GM18499 (cell line): Measurements from ENCODE around the gene NMRK1.

Experiments used
- ATAC-seq: cut with Tn5 transposase; IDR thresholded peaks from one replicate; pipeline ENCODE4 v1.9.1; 2021; ENCODE audit warnings: moderate number of reproducible peaks; ENCODE audit not compliant: insufficient read depth, unreplicated experiment

The NMRK1 gene

DNA sequence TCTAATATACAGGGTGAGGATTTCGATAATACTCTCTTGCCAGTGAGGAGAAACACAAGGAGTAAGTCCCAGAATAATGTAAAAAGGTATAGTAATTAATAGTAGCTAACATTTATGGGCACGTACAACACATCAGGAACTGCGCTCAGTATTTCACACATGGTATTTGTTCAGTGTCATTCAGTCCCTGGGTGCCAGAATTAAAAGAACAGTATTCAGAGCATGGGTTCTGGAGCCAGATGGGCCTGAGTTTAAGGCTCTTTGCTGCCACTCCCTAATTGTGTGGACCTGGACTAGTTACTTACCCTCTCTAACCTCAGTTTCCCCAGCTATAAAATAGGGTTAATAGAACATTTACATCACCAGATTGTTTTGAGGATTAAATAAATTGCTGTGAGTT, 16.7 kb upstream of the NMRK1 start:
- no peak for ATAC-seq

DNA sequence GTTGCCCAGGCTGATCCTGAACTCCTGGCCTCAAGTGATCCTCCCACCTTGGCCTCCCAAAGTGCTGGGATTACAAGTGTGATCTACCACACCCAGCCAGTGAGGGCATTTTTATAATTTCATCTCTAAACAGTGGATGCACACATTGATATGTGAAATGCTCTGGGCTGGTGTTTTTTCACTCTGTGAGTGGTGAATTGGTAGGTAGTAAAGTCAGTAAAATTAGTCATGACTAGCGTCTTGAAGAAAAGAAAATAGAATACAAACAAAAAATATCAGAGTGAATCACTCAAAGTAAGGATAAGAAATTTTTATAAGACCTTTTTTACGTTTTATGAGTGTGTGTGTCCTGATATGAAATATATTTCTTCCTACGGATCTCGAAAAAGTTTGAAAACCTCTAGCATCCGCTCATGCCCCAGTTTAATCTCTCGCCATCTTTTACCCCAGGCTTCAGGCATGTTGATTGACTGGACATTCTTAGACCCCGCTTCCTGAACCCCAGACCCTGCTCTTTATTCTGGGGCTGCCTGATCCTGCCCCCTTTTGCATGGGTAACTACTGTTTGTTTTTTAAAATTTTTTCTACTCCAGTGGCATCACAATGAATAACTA, 14.3 kb upstream of the NMRK1 start:
- ATAC-seq, result no peak

DNA sequence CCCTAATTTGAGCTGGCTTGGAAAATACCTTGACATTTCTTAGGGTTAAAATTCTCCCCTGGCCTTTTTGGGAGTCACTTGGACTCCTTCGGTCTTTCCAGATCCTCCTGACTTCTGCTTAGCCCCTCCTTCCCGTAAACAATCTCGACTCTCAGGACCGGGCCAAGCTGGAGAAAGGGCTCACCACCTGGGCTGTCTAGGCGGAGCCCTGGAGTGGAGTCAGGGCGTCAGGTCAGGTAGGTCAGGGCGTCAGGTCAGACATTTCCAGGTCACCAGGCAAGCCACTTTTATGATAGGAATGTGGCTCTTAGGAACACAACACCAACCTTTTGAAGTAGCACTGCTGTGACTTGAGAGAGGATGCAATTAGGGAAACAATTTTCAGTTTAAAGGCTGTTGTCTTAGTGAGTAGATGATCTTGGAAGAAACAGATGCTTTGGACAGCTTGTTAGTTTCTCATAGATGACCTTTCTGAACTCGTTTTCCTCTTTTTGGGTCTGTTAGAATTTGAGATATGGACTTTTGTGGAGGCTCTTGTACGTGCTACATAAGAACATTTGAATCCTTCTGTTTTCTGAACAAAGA, 13.1 kb upstream of the NMRK1 start:
- no peak for ATAC-seq

DNA sequence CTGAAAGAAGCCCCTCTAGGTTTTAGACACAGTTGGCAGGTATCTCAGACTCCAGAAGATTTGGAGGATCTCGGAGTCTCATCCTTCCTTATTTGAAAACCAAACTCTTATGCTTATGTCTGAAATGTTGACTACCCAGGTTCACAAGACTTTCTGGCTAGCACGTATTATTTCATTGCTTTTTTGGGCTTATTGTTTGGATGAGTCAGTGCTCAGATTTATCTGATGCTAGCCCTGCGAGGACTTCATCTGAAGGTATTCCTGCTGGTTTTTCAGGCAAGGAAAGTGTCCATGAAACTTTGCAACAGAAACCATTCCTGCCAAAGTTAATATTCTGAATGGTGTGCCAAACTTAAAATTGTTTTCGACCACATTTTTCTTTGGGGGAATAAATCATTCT, 8.8 kb upstream of the NMRK1 start:
- no peak for ATAC-seq

DNA sequence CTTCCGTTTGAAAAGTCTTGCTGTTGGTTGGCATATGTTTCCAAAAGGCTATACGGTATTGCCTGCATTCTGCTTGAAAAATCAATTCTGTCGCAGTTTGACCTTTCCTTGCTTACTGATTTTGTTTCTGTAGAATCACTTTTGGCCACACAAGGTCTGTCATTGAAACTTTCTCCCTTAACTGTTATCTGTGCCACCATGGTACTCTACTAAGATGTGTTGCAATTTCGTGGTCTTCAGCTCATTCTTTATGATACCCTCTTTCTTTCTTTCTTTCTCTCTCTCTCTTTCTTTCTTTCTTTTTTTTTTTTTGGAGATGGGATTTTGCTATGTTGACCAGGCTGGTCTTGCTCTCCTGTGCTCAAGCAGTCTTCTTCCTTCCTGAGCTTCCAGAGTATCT, 4.8 kb upstream of the NMRK1 start:
- no peak for ATAC-seq

DNA sequence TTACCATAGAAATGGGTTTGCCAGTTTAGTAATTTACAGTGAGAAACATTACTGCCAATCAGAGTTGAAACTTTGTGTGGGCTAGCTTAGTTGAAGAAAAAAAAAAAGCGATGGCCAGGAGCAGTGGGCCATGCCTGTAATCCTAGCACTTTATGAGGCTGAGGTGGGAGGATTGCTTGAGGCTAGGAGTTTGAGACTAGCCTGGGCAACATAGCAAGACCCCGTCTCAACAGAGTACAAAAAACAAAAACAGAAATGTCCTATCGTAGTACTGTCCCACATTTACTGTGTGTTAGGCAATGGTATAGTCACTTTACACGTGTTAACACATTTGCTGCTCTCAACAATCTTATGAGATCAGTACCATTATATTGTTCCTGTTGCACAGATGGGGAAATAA, 2.6 kb upstream of the NMRK1 start:
- no peak for ATAC-seq

DNA sequence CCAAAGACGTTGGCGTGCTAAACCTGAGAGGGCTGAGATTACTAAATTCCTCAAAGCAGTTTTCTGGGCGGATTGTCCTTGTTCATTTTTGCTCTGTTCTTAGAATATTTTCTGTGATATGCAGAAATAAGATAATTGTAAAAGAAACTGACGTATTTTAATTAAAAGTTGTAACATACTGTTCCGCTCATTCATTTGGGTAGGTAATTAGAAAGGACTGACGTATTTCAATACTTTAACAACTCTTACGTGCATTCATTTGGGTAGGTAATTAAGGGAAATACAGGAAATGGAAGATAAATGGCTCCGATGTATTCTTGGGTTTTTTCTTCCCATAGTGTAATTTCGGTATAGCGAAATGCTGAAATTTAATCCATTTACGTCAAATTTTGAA, 1.4 kb upstream of the NMRK1 start:
- ATAC-seq, result no peak

DNA sequence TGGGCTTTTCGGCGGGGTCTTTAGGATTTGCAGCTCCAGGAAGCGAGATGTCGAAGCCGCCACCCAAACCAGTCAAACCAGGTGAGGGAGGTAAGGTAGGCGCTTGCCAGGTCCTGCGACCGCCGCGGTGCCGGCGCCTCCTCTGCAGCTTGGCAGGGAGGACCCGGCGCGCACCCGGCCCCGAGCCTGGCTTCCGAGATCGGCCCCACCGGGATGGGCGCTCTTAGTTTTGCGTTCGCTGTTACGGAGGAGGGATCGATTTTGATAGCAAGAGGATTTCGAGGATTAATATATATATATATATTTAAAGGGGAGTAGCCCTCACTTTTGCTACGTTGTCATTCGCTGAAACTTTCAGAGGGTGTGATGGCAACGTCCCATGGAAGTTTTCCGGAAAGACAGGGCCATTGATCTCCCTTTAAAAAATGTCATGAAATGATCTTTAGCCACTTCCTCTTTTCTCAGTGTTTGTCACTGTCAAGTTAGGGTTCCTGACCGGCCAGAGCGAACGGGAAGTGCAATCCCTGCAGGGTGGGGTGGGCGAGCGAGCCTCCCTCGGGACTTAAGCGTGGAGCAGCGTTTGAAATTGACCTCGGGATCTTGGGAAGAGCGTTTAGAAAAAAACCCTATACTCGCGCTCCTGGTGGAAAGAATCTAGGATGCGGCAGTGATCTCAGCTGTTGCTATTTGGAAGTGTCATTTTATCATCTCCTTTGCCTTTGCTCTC, 854 bp upstream of the NMRK1 start:
- ATAC-seq, result peak; percentile 33

DNA sequence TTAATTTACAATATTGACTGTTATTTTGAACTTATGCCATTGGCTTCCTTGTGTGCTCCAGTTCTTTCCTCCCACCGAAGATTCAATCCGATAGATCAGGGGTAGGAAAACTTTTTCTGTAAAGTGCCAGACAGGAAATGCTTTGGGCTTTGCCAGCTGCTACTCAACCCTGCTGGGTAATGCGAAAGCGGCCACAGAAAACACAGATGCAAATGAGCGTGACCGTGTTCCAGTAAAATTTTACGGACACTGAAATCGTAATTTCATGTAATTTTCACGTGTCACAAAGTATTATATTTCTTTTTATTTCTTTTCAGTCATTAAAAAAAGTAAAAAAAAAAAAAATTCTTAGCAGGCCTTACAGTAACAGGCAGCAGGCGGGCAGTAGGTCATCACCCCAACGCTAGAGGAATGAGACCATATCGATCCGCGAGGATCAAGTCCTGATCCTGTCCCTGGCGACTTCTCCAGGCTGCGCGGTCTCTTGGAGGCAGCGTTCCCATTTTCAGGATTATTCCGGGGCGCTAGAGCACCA, 599 bp downstream of the NMRK1 start:
- no peak for ATAC-seq

DNA sequence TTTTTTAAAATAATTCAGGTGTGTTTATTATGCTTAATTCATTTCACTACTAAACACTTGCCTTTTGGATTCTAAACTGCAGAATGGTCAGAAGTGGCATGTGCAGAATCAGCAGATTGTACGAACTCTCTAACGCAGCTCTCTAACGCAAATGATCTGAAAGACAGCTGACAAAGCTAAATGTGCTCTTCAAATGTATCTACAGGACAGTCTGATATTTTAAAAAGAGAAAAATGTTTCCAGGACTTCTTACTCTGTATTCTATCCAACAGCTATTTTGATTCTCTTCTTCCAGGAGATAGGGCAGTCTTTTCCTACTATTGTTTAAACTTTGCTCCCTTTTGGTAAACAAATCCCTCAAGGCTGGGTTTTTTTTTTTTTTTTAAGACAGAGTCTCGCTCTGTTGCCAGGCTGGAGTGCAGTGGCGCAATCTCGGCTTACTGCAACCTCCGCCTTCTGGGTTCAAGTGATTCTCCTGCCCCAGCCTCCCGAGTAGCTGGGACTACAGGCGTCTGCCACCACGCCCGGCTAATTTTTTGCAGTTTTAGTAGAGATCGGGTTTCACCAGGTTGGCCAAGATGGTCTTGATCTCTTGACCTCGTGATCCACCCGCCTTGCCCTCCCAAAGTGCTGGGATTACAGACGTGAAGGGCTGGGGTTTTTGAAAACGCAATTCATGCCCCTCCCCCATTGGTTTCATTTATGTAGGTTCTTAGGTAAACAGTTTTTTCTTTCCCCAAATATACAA, 1.2 kb downstream of the NMRK1 start:
- no peak for ATAC-seq

DNA sequence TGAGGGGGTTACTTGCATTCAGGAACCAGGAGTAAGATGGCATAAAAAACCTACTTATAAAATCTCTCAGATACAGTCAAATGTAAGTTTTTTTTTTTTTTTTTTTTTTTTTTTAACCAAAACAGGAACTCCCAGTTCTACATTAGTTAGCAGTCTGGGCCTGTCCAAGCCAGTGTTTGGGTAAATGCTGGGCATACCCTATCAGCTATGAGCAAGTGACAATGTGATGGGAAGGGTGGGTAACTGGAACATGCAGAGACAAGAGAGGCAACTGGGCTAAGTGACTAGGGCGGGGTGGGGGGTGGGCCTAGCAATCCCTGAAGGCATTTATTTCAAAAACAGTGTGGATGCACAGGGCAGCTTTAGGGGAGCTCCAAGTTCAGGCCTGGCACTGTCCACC, 2.3 kb downstream of the NMRK1 start:
- ATAC-seq, result no peak

DNA sequence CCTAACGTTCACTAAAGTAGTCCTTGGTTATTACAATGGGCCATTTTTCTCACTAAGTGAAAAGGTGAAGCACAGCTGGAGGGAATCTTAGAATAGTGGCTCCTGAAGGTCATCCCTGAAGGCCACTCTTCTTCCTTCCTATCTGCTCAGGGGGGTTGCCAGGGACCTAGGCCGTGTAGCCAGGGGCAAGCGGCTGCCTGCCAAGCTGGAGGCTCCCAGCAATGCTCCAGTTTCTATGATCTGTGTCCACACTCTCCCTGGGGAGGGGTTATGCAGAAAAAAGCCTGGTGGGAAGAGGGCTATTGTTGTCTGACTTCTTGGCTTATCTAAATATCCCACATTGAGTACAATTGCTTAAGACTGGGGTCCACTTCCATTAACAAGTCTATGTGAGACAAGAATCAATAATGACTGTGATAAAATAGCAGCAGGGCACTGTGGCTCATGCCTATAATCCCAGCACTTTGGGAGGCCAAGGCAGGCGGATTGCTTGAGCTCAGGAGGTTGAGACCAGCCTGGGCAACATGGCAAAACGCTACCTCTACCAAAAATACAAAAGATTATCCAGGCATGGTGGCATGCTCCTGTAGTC, 3.8 kb downstream of the NMRK1 start:
- ATAC-seq, result no peak

DNA sequence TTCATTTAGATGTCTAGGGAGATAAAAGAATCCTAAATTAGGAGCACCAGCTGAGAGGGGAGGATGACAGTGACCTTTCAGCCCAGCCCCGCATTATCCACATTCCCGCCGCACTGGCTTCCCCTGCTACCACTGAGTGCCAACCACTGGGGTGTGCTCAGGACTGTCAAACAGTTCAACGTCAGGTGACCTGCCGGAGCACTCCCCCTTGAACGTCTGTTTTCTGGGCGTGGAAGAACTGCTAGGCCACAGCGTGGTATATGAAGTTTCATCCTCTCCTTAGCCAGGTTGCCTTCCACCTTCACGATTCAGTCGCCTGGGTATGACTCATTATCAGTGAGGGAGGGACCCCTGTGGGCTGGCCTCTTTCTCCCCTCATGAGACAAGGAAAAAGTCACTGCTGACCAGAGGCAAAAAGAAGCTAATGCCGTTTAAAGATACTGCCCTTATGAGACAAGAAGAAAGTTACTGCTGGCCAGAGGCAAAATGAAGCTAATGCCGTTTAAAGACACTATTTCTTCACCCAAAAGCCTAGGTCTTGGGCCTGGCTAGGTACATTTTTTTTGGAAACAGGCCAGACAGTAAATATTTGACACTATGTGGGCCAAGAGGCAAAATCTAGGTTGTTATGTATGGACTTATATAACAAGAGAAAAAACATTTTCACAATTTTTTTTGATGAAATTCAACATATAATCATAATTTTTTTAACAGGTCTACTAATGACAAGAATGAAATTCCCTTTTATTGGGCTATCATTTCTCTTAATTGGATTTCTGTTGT, 4.6 kb downstream of the NMRK1 start:
- no peak for ATAC-seq

DNA sequence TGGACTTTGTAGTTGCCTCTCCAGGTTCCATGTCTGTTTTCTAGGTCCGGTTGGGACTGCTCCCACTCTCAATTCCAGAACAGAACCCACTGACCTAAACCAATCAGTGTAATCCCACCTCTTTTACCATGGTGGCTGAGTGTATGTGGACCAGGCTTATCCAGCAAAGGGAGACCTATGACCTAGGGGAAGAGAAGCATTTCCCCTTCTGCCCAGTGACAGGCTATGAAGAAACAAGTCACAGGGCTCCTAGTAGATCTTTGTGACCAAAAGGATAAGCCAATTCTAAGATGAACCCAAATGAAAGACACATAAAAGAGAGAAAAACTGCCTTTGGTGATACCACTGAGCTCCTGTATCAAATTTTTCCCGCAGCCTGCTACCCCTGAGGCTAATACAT, 6.3 kb downstream of the NMRK1 start:
- ATAC-seq, result no peak

DNA sequence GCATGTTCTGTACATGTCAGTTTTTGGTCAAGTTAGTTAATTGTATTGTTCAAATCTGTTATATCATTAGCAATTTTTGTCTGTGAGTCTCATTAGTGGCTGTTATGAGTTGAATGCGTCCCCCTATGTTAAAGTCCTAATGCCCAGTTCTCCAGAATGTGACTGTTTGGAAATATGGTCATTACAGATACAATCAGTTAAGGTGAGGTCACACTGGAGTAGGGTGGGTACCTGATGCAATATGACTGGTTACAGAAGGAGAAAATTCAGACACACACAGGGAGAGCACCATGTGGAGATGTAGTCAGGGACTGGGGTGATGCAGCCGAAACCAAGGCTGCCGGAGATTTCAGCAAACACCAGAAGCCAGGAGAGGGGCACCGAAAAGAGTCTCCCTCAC, 15.1 kb downstream of the NMRK1 start:
- ATAC-seq, result no peak

DNA sequence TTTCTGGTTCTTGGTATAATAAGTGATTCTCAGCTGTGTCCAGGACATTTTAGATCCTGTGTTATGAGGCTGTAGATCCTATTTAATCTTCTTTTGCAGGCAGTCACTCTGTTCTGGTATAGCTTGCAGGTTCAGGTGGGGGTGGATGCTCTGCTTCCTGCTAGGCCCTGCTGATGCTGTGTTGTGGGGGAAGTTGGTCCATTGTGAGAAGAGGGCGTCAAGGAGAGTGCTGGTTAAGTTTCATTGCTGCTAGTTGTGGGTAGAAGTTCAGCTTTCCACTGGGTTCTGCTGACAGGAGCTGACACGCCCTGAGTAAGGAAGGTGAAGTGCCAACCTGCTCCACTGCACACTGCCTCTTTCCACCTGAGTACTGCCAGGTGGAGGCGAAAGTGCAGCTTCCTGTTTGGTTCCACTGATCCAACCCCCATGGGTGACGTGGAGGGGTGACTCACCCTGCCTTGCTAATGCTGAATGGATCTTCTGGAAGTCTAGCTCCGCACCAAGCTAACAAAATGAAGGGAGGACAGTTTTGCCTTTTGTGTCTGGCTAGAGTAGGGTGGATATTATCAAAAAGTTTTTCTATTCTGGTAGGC, 16.3 kb downstream of the NMRK1 start:
- ATAC-seq, result no peak

DNA sequence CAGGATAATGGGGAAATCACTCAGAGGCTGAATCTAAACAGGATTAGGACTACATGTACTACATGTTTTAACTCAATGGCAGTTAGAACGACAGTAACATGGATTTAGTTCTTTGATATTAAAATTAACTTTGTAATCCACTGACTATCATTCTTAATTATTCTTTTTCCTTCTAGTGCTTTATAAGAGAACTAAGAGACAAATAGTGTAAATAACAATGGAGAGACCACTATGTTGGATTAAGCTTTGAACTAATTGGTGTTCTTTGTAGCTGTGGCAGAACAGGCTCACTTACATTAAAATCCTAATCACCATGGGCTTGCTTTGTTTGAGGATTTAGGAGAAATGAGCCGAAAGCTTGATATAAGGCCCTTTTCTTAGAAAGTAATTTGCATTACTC, 18.8 kb downstream of the NMRK1 start:
- ATAC-seq, result no peak

DNA sequence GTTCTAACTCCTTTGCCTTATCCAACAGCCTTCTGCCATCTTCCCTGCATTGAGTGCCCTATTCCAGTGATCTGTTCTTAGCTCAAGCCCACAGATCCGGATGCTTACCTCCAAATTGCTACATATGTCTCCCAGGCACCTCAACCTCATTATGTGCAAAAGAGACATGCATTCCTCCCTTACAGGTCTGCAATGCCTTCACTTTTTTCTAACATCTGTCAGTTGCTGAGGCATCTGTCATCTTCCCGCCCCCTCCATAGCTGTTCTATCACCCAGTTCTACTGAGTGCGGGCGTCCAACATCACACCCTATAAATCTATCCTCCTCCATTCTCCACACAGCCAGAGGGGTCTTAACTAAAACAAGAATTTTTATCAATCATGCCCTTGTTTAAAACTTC, 20.1 kb downstream of the NMRK1 start:
- no peak for ATAC-seq

DNA sequence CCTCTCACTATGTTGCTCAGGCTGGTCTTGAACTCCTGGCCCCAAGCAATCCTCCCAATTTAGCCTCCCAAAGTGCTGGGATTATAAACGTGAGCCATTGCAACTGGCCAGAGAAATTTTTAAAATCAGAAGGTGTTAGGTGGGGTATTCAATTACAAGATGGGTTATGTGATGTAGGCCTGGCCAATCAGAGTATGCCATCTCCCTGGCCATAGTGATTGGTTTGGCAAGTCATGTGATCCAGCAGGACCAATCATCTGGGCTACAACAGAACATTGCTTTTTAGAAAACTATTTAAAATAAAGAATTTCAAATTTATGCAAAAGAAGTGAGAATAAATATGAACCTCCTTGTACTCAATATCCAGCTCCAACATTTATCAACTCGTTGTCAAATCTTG, 22.4 kb downstream of the NMRK1 start:
- no peak for ATAC-seq
